Measurements from ENCODE around the gene ACOD1.
A peak's percentile ranks its signal among the peaks of the same experiment; 100 is the strongest.
"Not testable (repeated sequence)": the region's sequence is repeated elsewhere in the genome, so short reads cannot be mapped to it uniquely, and the experiment has no call there.

ACOD1 gene

GRCh38 chr13:76948149-76948548 is at the start of gene ACOD1:
Gene ACOD1 (plus strand): TSS chr13:76948511. CDS start chr13:76948559, 48 bp downstream.
- DNase-seq: no peak

- DNase-seq: not testable (repeated sequence)
These were observed 49.2 kb upstream of the ACOD1 start for GRCh38 chr13:76899066-76899465.

DNA sequence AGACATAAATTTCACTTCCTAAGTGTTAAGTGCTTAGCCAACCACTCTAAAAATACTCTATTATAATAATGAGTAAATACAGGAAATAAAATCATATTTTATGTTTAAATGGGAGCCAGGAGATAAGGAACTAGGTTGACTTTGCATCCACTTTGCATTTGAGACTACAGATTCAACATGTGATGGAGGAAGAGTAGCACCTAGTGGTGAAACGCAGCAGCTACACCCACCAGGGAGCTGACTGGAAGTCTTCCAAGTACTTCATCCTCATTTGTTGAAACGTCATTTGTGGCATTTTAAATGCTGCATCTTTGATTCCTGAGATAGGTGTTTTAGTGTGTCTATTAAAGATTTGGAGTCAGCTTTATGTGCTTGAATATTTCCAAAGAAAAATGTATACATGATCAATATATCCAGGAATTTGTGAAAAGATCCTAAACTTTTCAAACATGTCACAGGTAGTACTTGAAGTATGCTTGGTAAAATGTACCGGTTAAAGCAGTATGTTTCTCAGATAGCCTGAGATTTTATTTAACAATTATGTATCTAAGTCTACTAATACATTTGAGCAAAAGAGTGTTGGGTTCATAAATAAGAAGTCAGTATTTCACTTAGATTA is 44.7 kb upstream of the ACOD1 start:
- peak; percentile 71 to 79 for DNase-seq

- no peak for DNase-seq
These were observed 43.8 kb upstream of the ACOD1 start for GRCh38 chr13:76904507-76904906.

GRCh38 chr13:76912476-76912875 is 35.8 kb upstream of the ACOD1 start:
- no peak for DNase-seq

DNA sequence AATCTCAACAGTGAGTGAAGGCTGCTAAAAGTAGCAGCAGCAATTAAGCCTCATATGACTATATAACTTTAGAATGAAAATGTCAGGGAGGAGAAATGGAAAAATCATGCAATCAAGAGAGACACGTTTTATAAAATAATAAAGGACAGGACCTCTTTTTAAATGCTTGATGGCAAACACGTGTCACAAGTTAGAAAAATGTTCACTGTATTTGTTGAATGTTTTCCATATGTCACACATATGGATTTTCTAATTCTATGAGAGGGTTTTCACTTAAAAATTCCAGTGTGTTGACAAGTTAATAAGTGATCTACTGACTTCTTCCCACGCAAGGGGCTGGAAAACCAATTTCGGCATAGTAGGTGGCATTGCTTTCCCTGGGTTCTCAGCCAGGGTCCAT is 34.4 kb upstream of the ACOD1 start:
- no peak for DNase-seq

DNA sequence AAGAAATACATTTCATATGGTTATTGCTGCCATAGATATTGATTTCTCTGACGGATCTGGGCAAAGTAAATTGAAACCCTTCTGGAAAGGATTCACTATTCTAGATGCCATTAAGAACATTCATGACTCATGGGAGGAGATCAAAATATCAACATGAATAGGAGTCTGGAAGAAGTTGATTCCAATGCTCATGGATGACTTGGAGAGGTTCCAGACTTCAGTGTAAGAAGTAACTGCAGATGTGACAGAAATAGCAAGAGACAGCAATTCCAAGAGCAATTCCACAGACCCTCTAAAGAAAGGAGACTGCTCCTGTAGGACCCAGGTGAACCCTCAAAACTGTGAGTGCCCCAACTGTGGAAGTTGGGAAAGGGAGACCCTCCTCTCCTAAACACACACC is 31.2 kb upstream of the ACOD1 start:
- no peak for DNase-seq

- not testable (repeated sequence) for DNase-seq
These were observed 30.4 kb upstream of the ACOD1 start for GRCh38 chr13:76917755-76918481.

- no peak for DNase-seq
These were observed 26.8 kb upstream of the ACOD1 start for GRCh38 chr13:76921516-76921915.

DNA sequence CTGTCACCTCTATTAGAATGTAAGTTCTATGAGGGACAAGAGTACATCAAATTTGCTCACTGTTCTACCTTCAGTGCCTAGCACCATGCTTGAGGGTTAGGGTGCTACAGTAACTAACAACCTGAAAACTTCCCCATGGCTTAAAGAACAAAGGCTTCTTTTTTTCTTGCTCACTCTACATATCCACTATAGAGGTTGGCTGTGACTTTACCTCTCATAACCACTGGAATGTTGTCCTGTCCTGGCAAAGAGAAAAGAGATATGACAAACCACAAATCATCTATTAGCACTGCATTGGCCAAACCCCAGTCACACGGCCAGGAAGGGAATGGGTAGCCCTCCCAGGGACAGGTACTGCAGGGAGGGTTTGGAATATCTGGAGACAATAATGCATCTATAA is 23.2 kb upstream of the ACOD1 start:
- no peak for DNase-seq

- DNase-seq: no peak
These were observed 20.4 kb upstream of the ACOD1 start for GRCh38 chr13:76927955-76928354.

GRCh38 chr13:76928456-76928855 is 19.9 kb upstream of the ACOD1 start:
- DNase-seq: no peak

- DNase-seq: no peak
These were observed 19.0 kb upstream of the ACOD1 start for GRCh38 chr13:76929320-76929719.

DNA sequence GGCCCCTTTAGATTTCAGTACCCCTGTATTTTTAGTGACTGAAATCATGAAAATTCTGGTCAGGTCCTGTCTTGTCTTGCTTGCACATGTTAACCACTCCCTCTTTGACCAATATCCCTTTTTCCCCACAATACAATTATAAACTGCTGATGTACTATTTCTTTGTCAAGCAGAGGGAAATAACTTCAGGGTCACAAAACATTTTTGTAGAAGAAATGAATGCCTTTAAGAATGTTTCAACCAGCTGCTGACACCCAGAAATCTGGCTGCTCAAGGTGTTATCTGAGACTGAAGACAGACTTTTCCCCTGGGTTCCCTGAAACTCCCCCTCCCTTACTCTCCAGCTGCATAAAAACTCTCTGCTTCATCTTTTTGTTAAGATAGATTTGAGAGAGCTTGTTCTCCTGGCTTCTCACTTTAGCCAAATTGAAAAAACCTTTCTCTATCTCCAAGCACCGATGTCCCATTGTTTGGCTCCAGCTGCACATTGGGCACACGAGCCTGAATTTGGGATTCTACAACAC is 18.4 kb upstream of the ACOD1 start:
- DNase-seq: no peak

DNA sequence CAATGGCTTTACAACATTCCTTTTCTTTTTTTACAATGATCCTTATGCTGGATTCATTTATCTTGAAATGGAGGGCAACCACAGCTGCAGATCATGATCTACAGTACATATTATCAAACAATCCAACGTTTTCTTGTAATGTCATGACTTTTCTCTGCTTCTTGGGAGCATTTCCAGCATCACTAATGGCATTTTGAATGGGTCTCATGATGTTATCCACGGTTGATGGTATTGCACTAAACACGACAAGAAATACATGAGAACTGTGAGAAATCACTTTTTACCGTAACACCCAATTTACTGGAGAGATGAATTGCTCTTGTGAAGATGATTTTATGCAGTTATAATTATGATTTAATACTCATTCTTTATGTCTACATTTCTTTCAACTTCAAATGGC is 16.2 kb upstream of the ACOD1 start:
- no peak for DNase-seq

- DNase-seq: no peak
These were observed 13.6 kb upstream of the ACOD1 start for GRCh38 chr13:76934671-76935070.

- DNase-seq: no peak
These were observed 11.5 kb upstream of the ACOD1 start for GRCh38 chr13:76936763-76937162.

DNA sequence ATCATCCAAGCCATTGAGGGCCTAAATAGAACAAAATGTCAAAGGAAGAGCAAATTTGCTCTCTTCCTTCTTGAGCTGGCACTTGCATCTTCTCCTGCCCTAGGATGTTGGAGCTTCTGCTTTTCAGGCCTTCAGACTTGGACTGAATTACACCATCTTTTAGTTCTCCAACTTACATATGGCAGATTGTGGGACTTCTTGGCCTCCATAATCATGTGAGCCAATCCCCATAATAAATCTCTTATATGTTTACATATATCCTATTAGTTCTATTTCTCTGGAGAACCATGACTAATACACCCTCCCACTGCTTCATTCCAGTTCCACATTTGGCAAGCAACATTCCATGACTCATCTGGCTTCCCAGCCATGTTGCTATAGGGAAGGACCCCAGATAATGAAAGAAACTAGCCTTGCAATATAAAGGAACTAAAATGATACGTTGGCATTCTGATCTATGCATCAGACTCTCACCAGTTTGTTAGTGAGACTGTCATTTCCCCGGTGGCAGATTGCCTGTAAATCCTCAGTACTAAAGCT is 11.0 kb upstream of the ACOD1 start:
- peak in 1 of 2 donors; percentile 42 for DNase-seq

- DNase-seq: no peak
These were observed 9.1 kb upstream of the ACOD1 start for GRCh38 chr13:76939215-76939614.

GRCh38 chr13:76942363-76942762 is 5.9 kb upstream of the ACOD1 start:
- DNase-seq: no peak

DNA sequence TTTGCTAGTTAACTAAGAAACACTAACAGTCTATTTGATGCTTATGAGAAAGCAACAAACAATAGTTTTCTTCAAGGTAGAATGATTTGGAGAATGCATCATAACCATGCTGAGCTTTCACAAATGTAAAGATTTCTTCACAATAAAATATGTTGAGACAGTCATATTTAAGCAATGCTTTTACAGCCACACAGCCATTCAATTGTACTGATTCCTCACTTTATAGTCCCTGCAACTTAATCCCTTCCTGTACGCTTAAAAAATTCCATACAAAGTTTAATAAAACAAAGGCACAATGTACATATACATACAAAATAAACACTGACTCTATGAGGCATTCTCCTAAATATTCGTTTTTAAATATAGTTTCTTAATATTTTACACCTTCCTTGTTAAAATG is 4.7 kb upstream of the ACOD1 start:
- DNase-seq: no peak

DNA sequence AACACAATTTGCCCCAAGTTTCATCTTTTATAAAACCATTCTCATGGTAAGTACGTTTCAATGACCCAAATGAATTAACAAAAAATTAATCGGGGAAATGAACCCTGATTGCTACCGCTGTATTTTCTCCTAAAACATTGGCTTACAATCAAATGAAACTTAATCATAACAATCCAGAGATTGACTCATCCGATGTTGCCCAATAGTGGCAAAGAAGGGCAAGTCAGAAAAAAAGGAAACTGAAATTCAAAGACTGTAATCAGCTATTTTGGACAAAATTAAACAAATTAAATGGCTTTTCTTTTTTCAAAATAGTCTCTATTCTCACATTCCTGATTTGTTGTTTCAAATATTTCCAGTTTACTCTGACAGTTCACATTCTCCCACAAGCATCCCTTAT is 3.9 kb upstream of the ACOD1 start:
- peak; percentile 19 to 24 for DNase-seq

DNA sequence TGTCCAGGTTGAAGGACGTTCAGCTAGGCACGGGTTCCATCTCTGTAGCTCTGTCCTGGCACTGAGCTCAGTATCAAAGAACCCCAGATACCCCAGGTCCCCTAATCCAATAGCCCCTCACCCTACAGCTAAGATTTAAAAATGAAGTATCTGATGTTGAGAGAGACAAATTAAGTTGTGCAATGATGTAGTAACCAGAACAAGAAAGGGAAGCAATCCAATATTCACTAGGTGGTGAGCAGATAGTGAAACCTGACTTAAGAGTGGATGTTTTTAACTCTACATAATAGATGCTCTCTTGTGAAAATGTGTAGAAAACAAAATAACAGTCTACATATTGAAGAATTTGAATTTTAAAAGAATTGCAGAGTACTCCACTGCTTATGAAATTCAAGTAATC is 1.8 kb downstream of the ACOD1 start:
- no peak for DNase-seq

- DNase-seq: no peak
These were observed 5.7 kb downstream of the ACOD1 start for GRCh38 chr13:76953968-76954367.

All from CD4-positive, alpha-beta T cell treated with Interferon alpha-2 for 1 hour (primary cell).